Upper lobe of left lung (tissue), 6 donors: ENCODE results near the gene DPYSL3. TPM values are rescaled to one million over a fixed set of nuclear protein-coding genes. Genes with fewer than 3 reads are reported as not detected.

Source experiments
- ATAC-seq, 2 donors: fragments of 200-7000 bp; cut with Tn5 transposase; one replicate each; pipeline ENCODE4 v1.9.1; 2022; ENCODE audit warnings: mild to moderate bottlenecking in 2 of 2, moderate library complexity in 2 of 2; ENCODE audit not compliant: low FRiP score in 2 of 2
- DNase-seq, 2 donors: peaks; one replicate each; pipeline ENCODE4 v3.0.0-alpha.2; 2019 to 2020
- H3K27ac ChIP-seq, 4 donors: fragments of 200-600 bp; sonication (generic); one replicate each; pipeline ENCODE4 v1.5.1; 2016 to 2019
- H3K27me3 ChIP-seq, 4 donors: fragments of 200-600 bp; sonication (generic); one replicate each; pipeline ENCODE4 v1.5.1; 2017 to 2019
- H3K36me3 ChIP-seq, 4 donors: fragments of 200-600 bp; sonication (generic); one replicate each; pipeline ENCODE4 v1.5.1; 2016 to 2019
- H3K4me1 ChIP-seq, 4 donors: fragments of 200-600 bp; sonication (generic); one replicate each; pipeline ENCODE4 v1.5.1; 2018 to 2019
- H3K4me3 ChIP-seq, 4 donors: fragments of 200-600 bp; sonication (generic); one replicate each; pipeline ENCODE4 v1.5.1; 2017 to 2019; ENCODE audit warnings: mild to moderate bottlenecking in 2 of 4, moderate library complexity in 1 of 4
- H3K9me3 ChIP-seq, 4 donors: fragments of 200-600 bp; sonication (generic); one replicate each; pipeline ENCODE4 v1.5.1; 2018 to 2019
- EP300 ChIP-seq, 4 donors: sonication (generic); formaldehyde crosslinking; IDR thresholded peaks; one replicate each; pipeline ENCODE4 v1.5.1; 2017; ENCODE audit warnings: antibody characterized with exemption in 4 of 4, control low read depth in 2 of 4
- POLR2A ChIP-seq, 4 donors: fragments of 450-650 bp; IDR thresholded peaks; one replicate each; pipeline ENCODE4 v1.5.1; 2016 to 2017; ENCODE audit warnings: antibody characterized with exemption in 4 of 4, mild to moderate bottlenecking in 2 of 4
- POLR2AphosphoS5 ChIP-seq, 2 donors: sonication (generic); formaldehyde crosslinking; IDR thresholded peaks; one replicate each; pipeline ENCODE4 v1.5.1; 2017; ENCODE audit warnings: antibody characterized with exemption in 2 of 2
- WGBS, 2 donors: methylation state at CpG; one replicate each; pipeline ENCODE4 v1.1.5; 2017 to 2018; 5-methylcytosine and 5-hydroxymethylcytosine counted together
- total RNA-seq, 6 donors: library from RNA; depleted of rRNA in 4 of 6; stranded (reverse); fragments of >200 nt in 4 of 6; gene quantifications; one replicate each; pipeline versions ENCODE4 v1.1.0 to v1.2.1, GENCODE V29; 2016 to 2021
- TF ChIP-seq, protein P1 (sequence below), 6 experiments: fragments of 450-650 bp in 4 of 6; fragments of 200-600 bp in 2 of 6; sonication (generic) in 2 of 6; IDR thresholded peaks; one replicate each; pipeline ENCODE4 v1.5.1; 2016 to 2019; ENCODE audit warnings: antibody characterized with exemption in 6 of 6
- donor health status: DM: no; HTN: no; CAD: no; lungs with moderate emphysema.
- donor health status: DM: no; HTN: yes; CAD: no; lungs with severe emphysema.

Gene DPYSL3
- total RNA-seq, 6 donors from 2014 or later: 24.4 to 85.1 (median 40.6) TPM

- H3K9me3 ChIP-seq: no peaks in the 10 kb centered on the region
- no peaks in the 10 kb centered on the region for H3K36me3 ChIP-seq
- H3K4me3 ChIP-seq: no peak overlapping the region
- 70 to 79% methylated on average over 4 of the region's 4 CpGs for WGBS, 2 donors
- H3K27me3 ChIP-seq: no peaks in the 10 kb centered on the region
- no peak overlapping the region for H3K27ac ChIP-seq
- no peak for ATAC-seq
- H3K4me1 ChIP-seq: no peaks in the 10 kb centered on the region
- TF ChIP-seq POLR2AphosphoS5 (IDR thresholded peaks at IDR 0.05) (no peak), EP300 (IDR thresholded peaks at IDR 0.05) (no peak), POLR2A (IDR thresholded peaks at IDR 0.05) (no peak)
- TF ChIP-seq, protein P1, sequence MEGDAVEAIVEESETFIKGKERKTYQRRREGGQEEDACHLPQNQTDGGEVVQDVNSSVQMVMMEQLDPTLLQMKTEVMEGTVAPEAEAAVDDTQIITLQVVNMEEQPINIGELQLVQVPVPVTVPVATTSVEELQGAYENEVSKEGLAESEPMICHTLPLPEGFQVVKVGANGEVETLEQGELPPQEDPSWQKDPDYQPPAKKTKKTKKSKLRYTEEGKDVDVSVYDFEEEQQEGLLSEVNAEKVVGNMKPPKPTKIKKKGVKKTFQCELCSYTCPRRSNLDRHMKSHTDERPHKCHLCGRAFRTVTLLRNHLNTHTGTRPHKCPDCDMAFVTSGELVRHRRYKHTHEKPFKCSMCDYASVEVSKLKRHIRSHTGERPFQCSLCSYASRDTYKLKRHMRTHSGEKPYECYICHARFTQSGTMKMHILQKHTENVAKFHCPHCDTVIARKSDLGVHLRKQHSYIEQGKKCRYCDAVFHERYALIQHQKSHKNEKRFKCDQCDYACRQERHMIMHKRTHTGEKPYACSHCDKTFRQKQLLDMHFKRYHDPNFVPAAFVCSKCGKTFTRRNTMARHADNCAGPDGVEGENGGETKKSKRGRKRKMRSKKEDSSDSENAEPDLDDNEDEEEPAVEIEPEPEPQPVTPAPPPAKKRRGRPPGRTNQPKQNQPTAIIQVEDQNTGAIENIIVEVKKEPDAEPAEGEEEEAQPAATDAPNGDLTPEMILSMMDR (IDR thresholded peaks at IDR 0.05): no peak
- no peak for DNase-seq
Measured at GRCh38 chr5:147382776-147383175, 127.1 kb downstream of the DPYSL3 start.

- no peaks in the 10 kb centered on the region for H3K27me3 ChIP-seq
- H3K36me3 ChIP-seq: no peaks in the 10 kb centered on the region
- H3K4me1 ChIP-seq: no peaks in the 10 kb centered on the region
- no peak overlapping the region for H3K4me3 ChIP-seq
- no peak overlapping the region for H3K27ac ChIP-seq
- H3K9me3 ChIP-seq: no peaks in the 10 kb centered on the region
- DNase-seq (no peak), ATAC-seq (no peak)
- WGBS, 2 donors: 96 to 98% methylated on average over 3 of the region's 3 CpGs
- TF ChIP-seq EP300 (IDR thresholded peaks at IDR 0.05) (no peak), POLR2A (IDR thresholded peaks at IDR 0.05) (no peak)
- TF ChIP-seq, protein P1 (IDR thresholded peaks at IDR 0.05): no peak
Measured at GRCh38 chr5:147381555-147381954, 128.3 kb downstream of the DPYSL3 start.

- Histone ChIP-seq H3K36me3 (no peaks in the 10 kb centered on the region), H3K27me3 (no peaks in the 10 kb centered on the region), H3K4me1 (no peaks in the 10 kb centered on the region), H3K9me3 (no peaks in the 10 kb centered on the region), H3K27ac (no peak overlapping the region), H3K4me3 (no peak overlapping the region)
- DNase-seq (no peak), ATAC-seq (no peak)
- WGBS, 2 donors: 86% methylated on average over 1 of the region's 1 CpG
- TF ChIP-seq POLR2AphosphoS5 (IDR thresholded peaks at IDR 0.05): no peak
- TF ChIP-seq EP300 (IDR thresholded peaks at IDR 0.05): no peak
- TF ChIP-seq, protein P1 (IDR thresholded peaks at IDR 0.05): no peak
- TF ChIP-seq POLR2A (IDR thresholded peaks at IDR 0.05): no peak
Measured at GRCh38 chr5:147377682-147378081, 132.2 kb downstream of the DPYSL3 start.

GRCh38 chr5:147375151-147375550 lies 134.7 kb downstream of the DPYSL3 start:
- Histone ChIP-seq H3K4me1 (no peaks in the 10 kb centered on the region), H3K4me3 (no peak overlapping the region), H3K9me3 (no peaks in the 10 kb centered on the region), H3K27ac (no peak overlapping the region), H3K27me3 (no peaks in the 10 kb centered on the region), H3K36me3 (no peaks in the 10 kb centered on the region)
- 68 to 88% methylated on average over 5 of the region's 5 CpGs for WGBS, 2 donors
- TF ChIP-seq POLR2A (IDR thresholded peaks at IDR 0.05) (no peak), EP300 (IDR thresholded peaks at IDR 0.05) (no peak), POLR2AphosphoS5 (IDR thresholded peaks at IDR 0.05) (no peak)
- TF ChIP-seq, protein P1 (IDR thresholded peaks at IDR 0.05): no peak
- ATAC-seq (no peak), DNase-seq (no peak)

GRCh38 chr5:147373328-147373727 lies 136.5 kb downstream of the DPYSL3 start:
- Histone ChIP-seq H3K4me3 (no peak overlapping the region), H3K9me3 (no peaks in the 10 kb centered on the region), H3K27ac (no peak overlapping the region), H3K27me3 (no peaks in the 10 kb centered on the region), H3K36me3 (no peaks in the 10 kb centered on the region), H3K4me1 (no peaks in the 10 kb centered on the region)
- ATAC-seq: no peak
- TF ChIP-seq, protein P1 (IDR thresholded peaks at IDR 0.05): no peak
- TF ChIP-seq POLR2A (IDR thresholded peaks at IDR 0.05) (no peak), POLR2AphosphoS5 (IDR thresholded peaks at IDR 0.05) (no peak), EP300 (IDR thresholded peaks at IDR 0.05) (no peak)
- WGBS, 2 donors: 86 to 93% methylated on average over 3 of the region's 3 CpGs
- DNase-seq: no peak
